Activated CD4-positive, alpha-beta T cell treated with anti-CD3 and anti-CD28 coated beads, Interleukin-2, amount 50 U/mL, for 24 hours (primary cell): ENCODE measurements around the gene TRAIP.

Experiments used
- DNase-seq, 2 donors: peaks; one replicate each; pipeline ENCODE4 v3.0.0-alpha.2; 2020; ENCODE audit warnings: low read depth in 1 of 2, low spot score in 1 of 2

Gene TRAIP

DNA sequence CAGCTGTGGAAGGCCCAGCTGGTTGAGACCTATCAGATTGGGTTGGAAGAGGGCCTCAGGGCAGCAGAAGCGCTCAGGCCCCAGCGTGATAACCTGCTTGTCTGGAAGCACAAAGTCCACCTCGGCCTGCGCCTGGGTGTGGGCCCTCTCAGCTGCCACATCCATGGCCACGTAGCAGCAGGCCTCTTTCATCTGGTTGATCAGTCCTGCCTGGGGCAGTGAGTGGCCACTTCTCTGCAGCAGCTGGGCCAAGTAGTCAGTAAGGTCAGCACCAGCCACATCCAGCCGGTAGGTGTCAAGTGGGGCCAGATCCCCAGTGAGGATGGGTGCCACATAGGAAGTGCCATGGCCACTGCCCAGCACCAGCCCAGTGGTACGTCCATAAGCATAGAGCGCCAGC, 17.3 kb upstream of the TRAIP start:
- no peak for DNase-seq

DNA sequence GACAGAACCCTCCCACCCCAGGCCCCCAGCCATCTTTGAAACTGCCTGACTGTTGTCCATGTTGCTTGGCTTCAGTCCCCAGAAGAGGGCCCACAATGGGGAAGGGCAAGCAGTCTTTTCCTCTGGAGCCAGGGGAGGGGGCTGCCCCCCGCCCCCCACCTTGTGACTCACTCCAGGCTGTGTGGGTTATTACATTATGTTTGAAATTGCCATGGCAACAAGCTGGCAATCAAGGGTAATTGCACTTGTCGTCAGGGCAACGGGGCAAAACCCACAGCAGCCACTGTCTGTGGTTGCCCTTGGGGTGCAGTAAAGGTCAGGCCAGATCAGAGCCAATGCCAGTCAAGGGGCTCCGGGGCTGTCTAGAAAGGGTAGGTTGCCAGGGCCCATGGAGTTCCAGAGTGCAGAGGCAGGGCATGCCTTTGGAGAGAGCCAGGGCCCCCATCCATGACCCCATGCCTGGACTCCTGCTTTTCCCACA, 16.5 kb upstream of the TRAIP start:
- DNase-seq = no peak

DNA sequence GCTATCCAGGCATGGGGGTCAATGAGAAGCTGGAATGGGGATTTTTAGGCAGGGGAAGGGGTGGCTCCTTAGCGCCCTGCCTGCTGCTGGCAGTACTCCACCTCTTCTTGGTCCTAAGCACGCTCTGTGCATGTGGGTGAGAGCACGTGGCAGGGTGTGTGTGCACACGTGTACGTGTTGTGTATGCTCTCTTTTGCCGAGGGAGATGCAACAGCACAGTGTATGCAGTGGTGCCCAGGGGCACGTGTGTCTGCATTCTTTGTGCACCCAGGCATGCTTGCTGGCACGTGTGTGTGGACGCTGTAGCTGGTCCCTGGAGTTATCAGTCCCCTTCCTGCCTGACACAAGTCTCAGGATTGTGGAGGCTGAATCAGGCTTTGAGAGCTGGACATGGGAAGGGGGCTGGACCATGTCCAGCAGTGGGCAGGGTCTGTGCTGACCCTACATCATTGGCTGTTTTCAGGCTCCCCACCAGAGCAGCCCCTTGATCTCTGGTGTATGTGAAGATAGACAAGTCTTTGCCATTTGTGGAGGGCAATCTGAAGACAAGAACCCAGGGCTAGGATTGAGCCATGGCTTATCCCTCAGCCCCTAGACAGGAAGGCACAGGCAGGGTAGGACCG, 15.3 kb upstream of the TRAIP start:
- no peak for DNase-seq

DNA sequence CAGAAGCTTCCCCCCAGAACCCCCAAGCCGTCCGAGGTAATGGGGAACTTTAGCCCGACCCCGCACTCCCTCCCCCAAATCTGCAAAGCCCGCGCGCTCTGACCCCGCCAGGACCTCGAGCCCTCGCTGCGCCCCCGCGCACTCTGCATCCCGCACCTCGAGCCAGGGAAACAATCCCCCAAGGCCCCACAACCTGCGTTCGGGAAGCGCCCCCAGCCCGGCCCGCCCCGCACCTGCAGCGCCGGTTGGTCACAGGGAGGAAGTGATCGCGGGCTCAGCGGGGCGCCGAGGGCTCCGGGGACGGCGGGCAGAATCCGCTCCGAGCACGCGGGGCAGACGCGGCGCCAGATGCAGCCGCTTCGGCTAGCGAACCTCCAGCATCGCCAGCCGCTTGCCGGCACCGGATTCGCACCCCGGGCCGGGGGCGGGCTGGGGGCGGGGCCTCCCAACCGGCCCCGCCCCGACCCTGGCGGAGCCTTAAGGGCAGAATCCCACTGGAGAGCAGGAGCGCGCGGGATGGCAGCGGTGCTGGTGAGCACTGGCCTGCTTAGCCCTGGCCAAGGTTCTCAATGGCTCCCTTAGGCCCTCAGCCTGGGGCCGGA, 13.3 kb upstream of the TRAIP start, which contains the start of gene CAMKV:
Gene CAMKV (minus strand): TSS at position 382 of the 602 bp plus-strand sequence. CDS start 7,518 bp downstream, outside the sequence.
- DNase-seq = no peak

DNA sequence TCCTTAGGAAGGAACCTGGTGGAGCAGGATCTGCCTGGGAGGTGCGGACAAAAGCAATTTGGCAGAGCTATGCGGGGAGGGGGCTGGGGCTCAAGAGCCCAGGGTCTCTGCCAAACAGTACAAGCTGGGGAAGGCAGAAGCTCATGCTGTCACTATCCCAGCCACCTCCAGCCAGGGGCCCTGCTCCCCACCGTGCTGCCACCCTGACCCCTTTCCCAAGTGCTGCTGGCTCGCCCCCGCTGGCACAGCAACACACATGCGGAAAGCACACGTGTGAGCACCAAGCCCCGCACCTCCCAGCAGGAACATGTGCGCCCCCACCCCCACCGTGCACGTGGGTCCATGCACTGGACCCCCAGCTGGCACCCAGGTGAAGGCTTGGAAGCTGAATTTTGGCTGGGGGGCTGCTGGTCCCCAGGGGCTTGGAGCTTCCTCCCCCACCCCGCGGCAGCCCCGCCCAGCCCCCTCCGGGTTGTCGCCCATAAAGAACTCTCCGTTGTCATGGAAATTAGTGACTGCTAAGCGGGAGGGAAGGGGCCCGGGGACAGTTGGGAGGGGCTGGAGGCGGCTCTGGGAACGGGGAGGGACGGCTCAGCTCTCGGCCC, 12.6 kb upstream of the TRAIP start:
- DNase-seq = no peak

DNA sequence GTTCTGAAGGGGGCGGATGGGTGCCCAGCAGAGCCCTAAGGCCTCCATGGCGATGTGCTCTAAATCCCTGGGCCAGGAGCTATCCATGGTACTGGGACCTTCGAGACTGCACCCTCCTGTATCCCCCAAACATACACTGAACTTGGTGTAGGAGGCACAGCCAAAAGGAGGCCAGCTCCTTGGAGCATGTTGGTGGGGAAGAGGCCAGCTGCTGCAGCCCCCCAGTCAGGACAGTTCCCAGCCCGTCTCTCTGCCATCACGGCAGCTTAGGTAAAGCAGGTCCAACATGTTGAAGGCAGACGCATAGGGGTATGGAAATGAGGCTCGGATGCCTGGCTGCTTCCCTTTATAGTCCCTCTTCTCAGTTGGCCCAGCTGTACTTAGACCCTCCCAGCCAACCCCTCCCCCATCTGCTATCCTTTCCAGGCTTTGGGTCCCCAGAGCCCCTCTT, 11.5 kb upstream of the TRAIP start:
- no peak for DNase-seq

DNA sequence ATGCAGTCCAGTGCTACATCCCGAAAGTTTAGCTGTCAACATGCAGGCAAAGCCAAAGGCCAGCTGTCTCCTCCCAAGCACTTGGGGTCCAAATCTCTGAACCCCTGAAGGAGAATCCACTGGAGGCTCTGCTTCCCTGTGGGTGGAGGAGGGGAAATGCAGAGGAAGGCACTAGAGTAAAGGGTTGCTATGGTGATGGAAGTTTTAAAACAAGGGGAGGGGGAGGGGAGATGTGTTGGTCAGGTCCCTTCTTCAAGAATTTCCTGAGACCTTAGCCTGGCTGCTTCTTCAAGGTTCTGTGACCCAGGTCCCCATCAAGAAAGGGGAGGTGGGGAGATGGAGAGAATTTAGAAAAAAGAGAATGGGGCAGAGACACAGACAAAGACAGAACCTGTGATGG, 11.0 kb upstream of the TRAIP start:
- no peak for DNase-seq

DNA sequence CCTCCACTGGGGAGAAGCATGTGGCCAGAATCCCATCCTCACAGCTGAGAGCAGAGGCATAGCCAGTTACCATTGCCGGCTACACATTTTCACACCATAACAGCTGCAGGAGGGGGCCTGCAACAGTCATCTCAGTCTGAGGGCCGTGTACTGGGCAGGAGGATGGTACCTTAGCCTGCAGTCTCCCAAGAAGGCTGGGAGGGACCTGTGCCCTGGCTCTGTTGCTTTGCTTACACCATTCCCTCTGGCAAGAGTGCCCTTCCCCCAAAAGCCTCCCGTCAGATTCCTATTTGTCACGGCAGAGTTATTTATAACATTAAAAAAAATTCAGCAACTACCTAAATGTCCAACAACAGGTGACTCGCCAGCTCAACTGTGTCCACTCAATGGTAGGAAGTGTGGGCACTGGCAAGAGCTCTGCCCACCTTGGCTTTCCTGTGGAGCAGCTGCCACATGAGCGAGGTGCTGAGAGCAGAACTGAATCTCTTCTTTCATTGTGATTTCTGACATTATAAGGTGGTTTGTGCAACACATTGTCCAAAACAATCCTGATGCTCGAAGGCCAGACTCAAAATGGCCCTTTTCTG, 8.9 kb upstream of the TRAIP start:
- no peak for DNase-seq

DNA sequence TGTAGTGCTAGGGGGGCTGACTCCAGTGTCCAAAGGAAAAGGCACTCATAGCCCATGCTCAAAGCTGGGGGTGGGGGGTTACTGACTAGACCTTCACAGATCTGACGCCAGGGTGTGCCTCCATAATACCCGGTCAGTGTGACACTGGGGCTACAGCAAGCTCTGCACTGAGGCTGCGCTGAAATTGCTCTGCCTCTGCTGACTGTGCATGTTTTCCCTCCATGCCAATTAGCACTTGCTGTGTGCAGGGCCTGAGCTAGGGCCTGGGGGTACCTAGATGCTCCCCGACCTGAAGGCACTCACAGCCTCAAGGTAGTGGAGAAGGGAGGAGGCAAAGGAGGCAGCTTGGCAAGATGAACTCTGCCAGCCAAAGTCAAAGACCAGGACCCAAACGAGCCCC, 8.1 kb upstream of the TRAIP start:
- no peak for DNase-seq

DNA sequence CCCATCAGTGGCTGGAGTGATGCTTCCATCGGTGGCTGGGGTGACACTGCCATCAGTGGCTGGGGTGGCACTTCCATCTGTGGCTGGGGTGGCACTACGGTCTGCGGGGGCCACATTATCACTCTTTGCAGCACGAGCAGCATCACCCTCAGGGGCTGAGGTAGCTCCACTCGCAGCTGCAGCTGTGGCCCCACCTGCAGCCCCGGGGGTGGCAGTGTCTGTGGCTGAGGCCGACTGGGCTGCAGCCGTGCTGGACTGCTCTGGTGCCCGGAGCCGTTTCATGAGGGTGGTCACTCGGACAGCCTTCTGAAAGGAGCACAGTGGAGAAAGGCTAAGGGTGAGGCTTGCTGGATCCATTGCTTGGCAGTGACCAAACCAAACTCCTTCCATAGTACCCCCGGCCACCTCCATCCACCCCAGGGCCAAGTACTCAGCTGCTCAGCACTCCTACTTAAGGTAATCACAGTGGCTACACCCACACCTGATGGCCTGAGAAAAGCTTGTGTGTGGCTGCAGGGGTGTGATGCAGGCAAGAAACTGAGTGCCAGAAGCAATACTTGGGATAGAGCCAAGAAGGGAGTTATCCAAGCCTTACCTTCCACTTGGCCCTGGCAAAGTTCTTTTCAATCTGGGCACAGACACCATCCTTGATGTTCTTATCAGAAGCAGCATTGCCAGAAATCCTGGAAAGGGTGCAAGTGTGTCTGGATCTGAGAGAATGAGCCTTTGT, 3.4 kb upstream of the TRAIP start:
- no peak for DNase-seq

DNA sequence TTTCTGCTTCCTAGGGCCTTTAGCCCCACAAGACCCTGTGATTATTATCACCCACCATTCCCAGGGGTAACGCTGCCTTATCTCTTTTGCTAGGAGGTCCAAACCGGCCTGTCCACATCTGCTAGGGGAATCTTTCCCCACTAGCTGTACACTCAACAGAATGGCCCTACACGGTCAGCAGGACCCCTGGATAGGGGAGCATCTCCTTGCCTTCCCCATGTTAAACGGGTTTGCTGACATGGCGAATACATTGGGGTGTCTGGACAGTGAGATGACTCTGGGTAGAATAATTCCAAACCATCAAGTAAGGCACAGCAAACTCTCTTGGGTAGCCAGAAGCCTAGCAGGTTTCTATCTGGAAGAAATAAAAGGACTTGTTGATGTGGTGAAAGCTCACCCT, 702 bp downstream of the TRAIP start:
- DNase-seq = no peak

DNA sequence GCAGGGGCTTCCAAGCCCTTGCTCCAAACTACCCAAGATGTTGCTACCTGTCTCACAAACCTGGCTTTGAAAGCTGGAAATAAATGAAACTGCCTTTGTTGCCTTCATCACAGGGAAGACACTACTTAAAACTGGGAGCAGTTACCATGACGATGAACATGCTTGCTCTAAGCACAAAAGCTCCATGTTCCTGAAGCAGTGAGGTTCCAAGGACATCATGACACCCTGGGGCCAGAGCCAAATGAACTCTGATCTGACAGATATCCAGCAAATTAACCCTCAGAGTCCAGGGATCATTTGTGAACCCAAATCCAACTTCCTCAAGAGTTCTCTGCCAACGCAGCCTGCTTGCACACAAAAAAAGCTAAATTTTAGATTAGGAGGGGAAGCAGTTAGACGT, 10.7 kb downstream of the TRAIP start:
- no peak for DNase-seq

DNA sequence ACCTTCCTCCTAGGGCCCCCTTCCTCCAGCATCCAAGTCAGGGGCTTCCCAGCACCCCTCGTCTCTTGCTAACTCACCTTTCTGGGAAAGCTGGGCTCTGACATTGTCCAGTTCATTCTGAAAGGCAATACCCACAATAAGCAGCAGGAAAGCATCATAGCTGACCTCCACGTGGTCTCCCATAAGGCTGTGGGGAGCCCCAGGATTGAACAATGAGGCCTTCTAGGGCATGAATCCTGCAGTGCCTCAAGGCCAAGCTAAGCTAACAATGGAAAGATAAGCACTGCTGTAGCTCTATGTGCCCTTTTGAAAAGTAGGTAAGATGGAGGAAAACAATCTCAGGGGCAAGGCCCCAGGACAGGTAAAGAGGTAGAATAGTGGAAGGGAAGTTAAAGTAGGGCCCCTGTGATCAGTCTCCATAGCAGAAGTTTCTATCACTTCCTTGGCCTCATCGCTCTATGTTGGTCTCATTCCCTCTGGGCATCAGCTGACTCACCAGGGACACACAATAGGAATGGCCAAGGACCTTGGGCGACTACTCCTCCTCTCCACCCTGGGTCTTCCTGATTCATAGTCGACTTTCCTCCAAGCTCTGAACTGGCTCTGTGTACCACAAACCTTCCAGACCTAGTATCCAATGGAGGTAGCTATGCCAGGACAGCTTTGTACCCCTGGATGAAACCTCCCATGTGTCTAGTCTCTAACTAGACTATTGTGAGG, 11.7 kb downstream of the TRAIP start:
- DNase-seq = no peak

DNA sequence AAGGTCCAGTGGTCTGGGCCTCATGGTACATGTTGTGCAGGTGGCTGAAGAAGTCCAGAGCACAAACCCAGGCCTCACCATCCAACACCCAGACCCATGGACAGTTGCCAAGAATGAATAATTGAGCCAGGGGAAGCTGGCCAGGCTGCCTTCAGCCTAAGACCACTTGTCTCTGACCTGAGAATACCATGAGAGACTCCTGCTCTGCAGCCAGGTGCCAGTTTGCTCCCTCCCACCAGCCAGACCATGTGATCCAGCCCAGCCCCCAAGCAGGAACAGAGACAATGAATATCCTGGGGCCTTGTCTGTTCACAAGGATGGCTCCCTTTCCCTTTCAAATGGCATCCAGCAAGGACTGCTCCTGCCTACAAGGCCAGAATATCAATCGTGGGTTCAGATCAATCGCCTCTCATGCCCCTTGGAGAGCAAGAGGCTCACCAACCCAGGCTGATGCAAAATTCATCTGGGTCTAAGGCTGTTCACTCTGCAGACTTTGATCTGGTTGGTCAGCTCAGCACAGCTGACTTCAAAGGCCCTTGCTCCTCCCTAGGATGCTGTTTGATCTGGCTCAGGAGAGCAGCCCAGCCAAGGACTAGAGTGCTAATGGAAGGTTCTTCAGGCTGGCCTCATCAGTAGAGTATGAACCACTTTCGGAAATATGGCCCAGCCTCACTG, 13.4 kb downstream of the TRAIP start:
- DNase-seq = no peak

DNA sequence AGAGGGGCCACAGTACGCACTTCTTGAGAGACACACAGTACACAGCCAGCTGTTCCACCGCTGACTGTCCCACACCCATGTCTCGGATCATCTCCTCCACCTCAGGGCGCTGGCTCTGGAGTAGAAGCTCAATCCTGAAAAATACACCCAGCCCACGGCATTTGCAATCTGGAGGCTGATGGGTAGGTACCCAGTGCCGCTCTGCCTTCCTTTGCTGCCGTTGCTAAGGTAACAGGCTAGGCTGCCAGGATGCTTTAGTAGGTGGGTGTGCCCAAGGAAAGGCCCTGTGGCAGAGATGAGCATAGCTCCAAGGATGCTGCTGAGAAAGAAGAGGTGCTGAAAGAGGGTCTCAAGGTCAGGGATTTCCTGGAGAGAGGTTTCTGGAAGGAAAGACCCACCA, 14.6 kb downstream of the TRAIP start:
- no peak for DNase-seq

DNA sequence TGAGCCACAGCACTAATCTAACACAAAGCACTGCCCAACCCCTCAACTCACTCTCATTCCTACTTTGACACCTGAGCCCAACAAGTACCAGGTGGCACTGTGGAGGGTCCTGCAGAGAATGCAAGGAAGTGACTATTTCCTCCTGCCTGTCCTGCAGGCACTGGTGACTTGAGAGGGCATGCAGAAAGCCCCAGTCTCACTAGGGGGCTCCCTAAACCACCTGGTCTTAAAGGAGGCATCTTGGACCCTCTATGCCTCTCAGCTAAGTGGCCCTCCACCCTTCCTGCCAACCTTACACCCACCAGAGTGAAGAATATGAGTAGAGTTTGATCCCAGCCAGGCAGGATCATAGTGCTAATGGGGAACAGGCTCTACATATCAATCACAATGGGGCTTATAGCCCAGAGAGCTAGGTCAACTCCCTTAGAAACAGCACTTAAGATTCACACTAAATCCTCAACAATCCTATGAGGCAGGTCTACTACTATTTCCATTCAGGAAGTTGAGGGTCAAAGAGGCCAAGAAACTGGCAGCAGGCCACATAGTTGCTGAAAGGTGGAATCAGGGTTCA, 15.2 kb downstream of the TRAIP start:
- no peak for DNase-seq

DNA sequence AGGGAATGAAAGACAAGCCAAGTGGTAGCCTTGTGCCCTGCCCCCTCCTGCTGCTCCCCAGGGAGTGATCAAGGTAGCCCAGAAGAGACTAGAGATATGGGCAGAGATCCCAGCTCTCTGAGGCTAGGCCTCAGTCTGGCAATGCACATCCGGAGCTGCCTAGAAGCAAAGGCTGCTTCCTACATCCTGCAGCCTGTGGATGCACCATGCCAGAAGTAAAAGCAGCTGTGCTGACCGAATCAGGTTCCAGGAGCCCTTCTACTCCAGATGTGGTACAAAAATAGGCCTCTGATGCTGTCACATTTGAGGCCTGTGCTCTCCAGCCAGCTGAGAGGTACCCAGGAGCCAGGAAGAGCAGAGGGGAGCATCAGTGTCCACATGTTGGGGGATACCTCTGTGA, 16.0 kb downstream of the TRAIP start:
- DNase-seq = no peak

DNA sequence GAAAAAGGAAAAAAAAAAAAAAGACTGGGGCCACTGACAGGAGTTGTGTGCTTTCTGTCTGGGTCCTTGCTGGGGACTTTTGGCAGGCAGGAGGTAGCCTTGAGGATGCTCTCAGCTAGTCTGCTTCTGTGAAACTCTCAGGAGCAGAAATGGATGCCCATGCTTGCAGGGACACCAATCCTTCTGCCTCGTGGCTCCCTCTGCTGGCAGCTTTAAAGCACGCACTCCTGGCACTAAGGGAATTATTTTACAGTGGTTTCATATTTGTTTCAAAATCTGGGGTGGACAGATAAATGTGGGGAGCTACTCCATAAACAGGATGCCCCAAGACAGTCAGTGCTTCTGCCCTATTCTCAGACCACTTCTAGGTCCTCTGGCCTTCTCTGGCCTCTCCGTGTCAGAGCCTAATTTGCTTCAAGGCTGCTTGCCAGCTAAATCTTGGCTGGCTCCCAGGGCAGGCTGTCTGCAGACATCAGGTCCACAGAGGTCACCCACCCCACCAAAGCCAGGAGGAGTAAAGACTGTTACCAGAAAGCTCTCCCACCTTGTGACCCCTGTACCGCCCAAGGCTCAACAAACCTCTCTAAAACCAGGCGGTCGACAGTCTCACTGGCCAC, 17.1 kb downstream of the TRAIP start:
- peak; percentile 46 to 73 for DNase-seq

DNA sequence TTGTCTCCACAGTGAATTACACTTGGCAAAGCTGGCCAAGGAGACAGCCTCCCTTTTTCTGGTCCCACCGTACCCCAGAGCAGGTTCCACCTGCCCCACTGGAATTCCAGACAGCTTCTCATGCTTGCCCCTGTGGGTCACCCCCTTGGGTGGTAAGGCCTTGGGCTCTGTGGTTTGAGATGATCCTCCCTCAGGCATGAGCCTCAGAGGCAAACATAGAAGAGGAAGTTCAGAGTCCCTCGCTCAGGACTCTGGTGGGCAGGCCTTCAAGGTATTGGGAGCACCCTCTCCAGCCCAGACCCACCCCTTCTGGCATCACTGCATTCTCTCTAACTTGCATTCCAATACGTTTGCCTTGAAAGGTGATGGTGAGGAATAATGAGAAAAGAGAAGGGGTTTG, 25.0 kb downstream of the TRAIP start:
- no peak for DNase-seq

DNA sequence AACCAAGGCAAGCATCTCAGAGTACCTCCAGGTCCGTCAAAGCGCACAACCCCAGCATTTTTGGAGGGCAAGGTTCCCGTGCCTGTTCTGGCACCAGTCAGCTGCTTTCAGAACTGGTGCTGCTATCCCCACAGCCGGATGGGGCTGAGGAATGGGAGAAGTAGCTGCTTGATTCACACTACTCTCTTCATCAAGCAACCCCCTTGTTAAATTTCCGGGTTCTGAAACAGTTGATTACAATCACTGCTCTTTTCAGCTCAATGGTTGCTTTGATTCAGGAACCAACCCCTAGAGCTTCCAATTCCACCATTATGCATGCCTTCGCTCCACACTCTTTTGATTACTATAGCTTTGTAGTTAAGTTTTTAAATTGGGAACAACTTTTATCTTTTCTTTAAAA, 30.3 kb downstream of the TRAIP start:
- DNase-seq = no peak
